Measurements from ENCODE around the gene SENP6. TPM values are rescaled to one million over a fixed set of nuclear protein-coding genes. Genes with fewer than 3 reads are reported as not detected.
"Not testable (repeated sequence)": the region's sequence is repeated elsewhere in the genome, so short reads cannot be mapped to it uniquely, and the experiment has no call there.

SENP6 gene
- total RNA-seq, 4 donors from 2014 or later = 50.3 to 67.9 (median 57.6) TPM

GRCh38 chr6:75687535-75687934 lies 85.9 kb downstream of the SENP6 start:
- DNase-seq; H3K9me3 ChIP-seq; H3K4me1 ChIP-seq; intact Hi-C loops (cut with DNase I; ENCODE audit: low total_unique reads); in situ Hi-C loops (cut with MboI; ENCODE audit: low sequenced_read_pairs in 4 of 4); H3K27ac ChIP-seq; H3K27me3 ChIP-seq; H3K4me3 ChIP-seq; ATAC-seq: not testable (repeated sequence)
- H3K36me3 ChIP-seq = peaks cover 0 to 31% of the 10 kb centered on the region in 2 donors

- ATAC-seq; H3K4me3 ChIP-seq; H3K27me3 ChIP-seq; H3K4me1 ChIP-seq; DNase-seq; intact Hi-C loops (cut with DNase I; ENCODE audit: low total_unique reads); in situ Hi-C loops (cut with MboI; ENCODE audit: low sequenced_read_pairs in 4 of 4); H3K9me3 ChIP-seq; H3K27ac ChIP-seq: not testable (repeated sequence)
- peaks cover 0 to 31% of the 10 kb centered on the region in 2 donors for H3K36me3 ChIP-seq
These were observed 86.3 kb downstream of the SENP6 start for GRCh38 chr6:75687937-75688336.

- TF ChIP-seq POLR2A (IDR thresholded peaks at IDR 0.05) (no peak), CTCF (IDR thresholded peaks at IDR 0.05 in 4 of 5, conservative IDR thresholded peaks at IDR 0.05 in 1 of 5) (no peak)
- in situ Hi-C loops (cut with MboI; ENCODE audit: low sequenced_read_pairs in 4 of 4) (no loop called here), intact Hi-C loops (cut with DNase I; ENCODE audit: low total_unique reads) (no loop called here)
- Histone ChIP-seq H3K36me3 (peaks cover 0 to 37% of the 10 kb centered on the region in 2 donors), H3K4me3 (no peak overlapping the region), H3K27me3 (no peaks in the 10 kb centered on the region), H3K27ac (no peak overlapping the region), H3K4me1 (no peaks in the 10 kb centered on the region), H3K9me3 (no peaks in the 10 kb centered on the region)
- DNase-seq (no peak), ATAC-seq (no peak)
These were observed 87.9 kb downstream of the SENP6 start for GRCh38 chr6:75689576-75689975.

GRCh38 chr6:75691012-75691411 lies 89.3 kb downstream of the SENP6 start:
- no peak for DNase-seq
- intact Hi-C loops (cut with DNase I; ENCODE audit: low total_unique reads) = no loop called here
- ATAC-seq = no peak
- TF ChIP-seq CTCF (IDR thresholded peaks at IDR 0.05 in 4 of 5, conservative IDR thresholded peaks at IDR 0.05 in 1 of 5) = no peak
- no peak for TF ChIP-seq POLR2A (IDR thresholded peaks at IDR 0.05)
- Histone ChIP-seq H3K27ac (no peak overlapping the region), H3K9me3 (no peaks in the 10 kb centered on the region), H3K36me3 (peaks cover 0 to 48% of the 10 kb centered on the region in 2 donors), H3K4me3 (no peak overlapping the region), H3K4me1 (no peaks in the 10 kb centered on the region), H3K27me3 (no peaks in the 10 kb centered on the region)
- in situ Hi-C loops (cut with MboI; ENCODE audit: low sequenced_read_pairs in 4 of 4) = no loop called here

GRCh38 chr6:75693534-75693933 lies 91.9 kb downstream of the SENP6 start:
- H3K4me3 ChIP-seq = no peak overlapping the region
- TF ChIP-seq CTCF (IDR thresholded peaks at IDR 0.05 in 4 of 5, conservative IDR thresholded peaks at IDR 0.05 in 1 of 5) = no peak
- no peak for TF ChIP-seq POLR2A (IDR thresholded peaks at IDR 0.05)
- intact Hi-C loops (cut with DNase I; ENCODE audit: low total_unique reads) = no loop called here
- H3K27ac ChIP-seq = no peak overlapping the region
- H3K9me3 ChIP-seq = no peaks in the 10 kb centered on the region
- no peaks in the 10 kb centered on the region for H3K27me3 ChIP-seq
- in situ Hi-C loops (cut with MboI; ENCODE audit: low sequenced_read_pairs in 4 of 4) = no loop called here
- no peaks in the 10 kb centered on the region for H3K4me1 ChIP-seq
- H3K36me3 ChIP-seq = peaks cover 0 to 61% of the 10 kb centered on the region in 2 donors
- ATAC-seq = no peak
- DNase-seq = no peak

- TF ChIP-seq CTCF (IDR thresholded peaks at IDR 0.05 in 4 of 5, conservative IDR thresholded peaks at IDR 0.05 in 1 of 5) = no peak
- no peak overlapping the region for H3K27ac ChIP-seq
- DNase-seq (no peak), ATAC-seq (no peak)
- peaks cover 0 to 58% of the 10 kb centered on the region in 2 donors for H3K36me3 ChIP-seq
- H3K4me3 ChIP-seq = no peak overlapping the region
- H3K9me3 ChIP-seq = no peaks in the 10 kb centered on the region
- in situ Hi-C loops (cut with MboI; ENCODE audit: low sequenced_read_pairs in 4 of 4) = no loop called here
- H3K4me1 ChIP-seq = no peaks in the 10 kb centered on the region
- no peaks in the 10 kb centered on the region for H3K27me3 ChIP-seq
- intact Hi-C loops (cut with DNase I; ENCODE audit: low total_unique reads) = no loop called here
These were observed 92.7 kb downstream of the SENP6 start for GRCh38 chr6:75694406-75694805.

GRCh38 chr6:75708334-75708733 lies 106.7 kb downstream of the SENP6 start:
- in situ Hi-C loops (cut with MboI; ENCODE audit: low sequenced_read_pairs in 4 of 4); H3K4me3 ChIP-seq; intact Hi-C loops (cut with DNase I; ENCODE audit: low total_unique reads); H3K27me3 ChIP-seq; H3K9me3 ChIP-seq; ATAC-seq; DNase-seq; H3K4me1 ChIP-seq; H3K27ac ChIP-seq: not testable (repeated sequence)
- H3K36me3 ChIP-seq = peaks cover 0 to 61% of the 10 kb centered on the region in 2 donors

Data from gastrocnemius medialis (tissue), 4 donors.